ENCODE measurements around the gene AHCYL2. TPM values are rescaled to one million over a fixed set of nuclear protein-coding genes. Genes with fewer than 3 reads are reported as not detected.

Gene AHCYL2
- total RNA-seq, 1 donor from 2014 or later = 19.0 TPM

DNA sequence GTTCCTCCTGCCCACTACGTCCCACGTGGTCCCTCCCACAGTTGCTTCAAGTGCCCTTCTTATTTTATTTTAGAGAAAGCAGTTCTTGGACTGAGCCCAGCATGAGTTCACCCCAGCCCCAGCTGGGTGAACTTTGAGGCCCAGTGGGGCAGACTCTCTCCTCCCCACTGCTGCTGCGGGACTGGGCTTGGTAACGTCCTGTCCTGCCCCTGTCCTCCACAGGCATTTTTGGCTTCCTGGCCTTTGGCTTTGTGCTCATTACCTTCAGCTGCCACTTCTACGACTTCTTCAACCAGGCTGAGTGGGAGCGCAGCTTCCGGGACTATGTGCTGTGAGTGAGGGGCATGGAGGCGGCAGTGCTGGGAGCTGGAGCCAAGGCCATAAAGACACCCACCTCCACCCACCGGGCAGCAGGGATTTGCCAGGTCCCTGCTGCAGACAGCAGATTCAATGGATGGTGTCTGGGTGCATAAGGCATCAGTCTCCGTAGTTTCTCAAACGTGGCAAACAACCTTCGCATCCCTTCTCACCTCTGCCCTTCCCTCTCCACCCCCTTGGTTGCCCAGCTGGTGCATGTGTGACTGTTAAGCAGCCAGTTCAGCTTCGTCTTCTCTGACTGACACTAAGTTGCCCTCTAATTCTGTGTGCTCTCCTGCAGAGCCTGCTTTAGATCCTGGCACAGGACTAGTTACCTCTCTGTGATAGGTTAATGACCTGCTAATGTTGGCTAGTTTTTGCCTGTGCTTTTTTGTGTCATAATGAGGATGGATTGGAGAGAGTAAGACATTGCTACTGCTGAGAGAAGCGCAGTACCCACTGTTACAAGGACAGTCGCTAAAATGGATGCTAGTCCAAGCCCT, 15.5 kb upstream of the AHCYL2 start:
- Mint-ChIP-seq H3K27me3 (ENCODE audit: unreplicated experiment) (no peaks in the 10 kb centered on the region), H3K9me3 (ENCODE audit: unreplicated experiment) (no peaks in the 10 kb centered on the region), H3K27ac (ENCODE audit: unreplicated experiment) (no peak overlapping the region), H3K36me3 (ENCODE audit: unreplicated experiment) (peaks cover 19% of the 10 kb centered on the region), H3K4me3 (ENCODE audit: unreplicated experiment) (no peak overlapping the region), H3K4me1 (ENCODE audit: unreplicated experiment) (peaks cover 3% of the 10 kb centered on the region)
- TF ChIP-seq CTCF (IDR thresholded peaks at IDR 0.05) = no peak
- DNase-seq (ENCODE audit: extremely low spot score, unreplicated experiment) = no peak

DNA sequence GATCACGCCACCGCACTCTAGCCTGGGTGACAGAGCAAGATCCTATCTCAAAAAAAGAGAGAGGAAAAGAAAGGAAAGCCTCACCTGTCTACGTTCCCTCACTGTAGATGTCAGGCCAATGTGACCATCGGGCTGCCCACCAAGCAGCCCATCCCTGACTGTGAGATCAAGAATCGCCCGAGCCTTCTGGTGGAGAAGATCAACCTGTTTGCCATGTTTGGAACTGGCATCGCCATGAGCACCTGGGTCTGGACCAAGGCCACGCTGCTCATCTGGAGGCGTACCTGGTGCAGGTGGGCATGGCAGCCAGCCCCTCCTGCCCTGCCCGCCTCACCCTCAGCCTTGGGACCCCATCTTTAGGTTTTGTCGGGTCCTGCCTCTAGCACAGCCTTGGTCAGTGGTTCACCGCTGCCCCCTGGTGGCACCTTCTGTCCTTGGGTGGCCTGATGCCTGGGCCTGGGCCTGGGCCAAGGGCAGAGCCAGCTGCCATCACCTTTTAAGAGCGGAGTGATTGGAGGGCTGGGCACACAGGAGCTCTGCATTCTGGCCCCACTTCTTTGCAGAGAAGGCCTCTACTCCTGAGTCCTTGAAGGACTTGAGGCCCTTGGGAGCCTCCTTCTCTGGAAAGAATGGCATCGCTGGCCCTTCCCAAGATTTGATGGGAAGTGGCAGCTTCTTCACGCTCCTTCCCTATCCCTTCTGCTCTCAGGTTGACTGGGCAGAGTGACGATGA, 14.4 kb upstream of the AHCYL2 start:
- Mint-ChIP-seq H3K4me3 (ENCODE audit: unreplicated experiment) (no peak overlapping the region), H3K36me3 (ENCODE audit: unreplicated experiment) (peaks cover 19% of the 10 kb centered on the region), H3K4me1 (ENCODE audit: unreplicated experiment) (peaks cover 3% of the 10 kb centered on the region), H3K27ac (ENCODE audit: unreplicated experiment) (no peak overlapping the region), H3K9me3 (ENCODE audit: unreplicated experiment) (no peaks in the 10 kb centered on the region), H3K27me3 (ENCODE audit: unreplicated experiment) (no peaks in the 10 kb centered on the region)
- TF ChIP-seq CTCF (IDR thresholded peaks at IDR 0.05) = peak; percentile 89
- DNase-seq (ENCODE audit: extremely low spot score, unreplicated experiment) = peak; percentile 91

GRCh38 chr7:129210989-129211312, 13.9 kb upstream of the AHCYL2 start:
- H3K36me3 Mint-ChIP-seq (ENCODE audit: unreplicated experiment) = peaks cover 19% of the 10 kb centered on the region
- H3K27ac Mint-ChIP-seq (ENCODE audit: unreplicated experiment) = no peak overlapping the region
- peaks cover 3% of the 10 kb centered on the region for H3K4me1 Mint-ChIP-seq (ENCODE audit: unreplicated experiment)
- H3K4me3 Mint-ChIP-seq (ENCODE audit: unreplicated experiment) = no peak overlapping the region
- TF ChIP-seq CTCF (IDR thresholded peaks at IDR 0.05) = no peak
- DNase-seq (ENCODE audit: extremely low spot score, unreplicated experiment) = no peak
- H3K27me3 Mint-ChIP-seq (ENCODE audit: unreplicated experiment) = no peaks in the 10 kb centered on the region
- no peaks in the 10 kb centered on the region for H3K9me3 Mint-ChIP-seq (ENCODE audit: unreplicated experiment)

GRCh38 chr7:129212126-129212525, 12.7 kb upstream of the AHCYL2 start:
- no peak for TF ChIP-seq CTCF (IDR thresholded peaks at IDR 0.05)
- Mint-ChIP-seq H3K9me3 (ENCODE audit: unreplicated experiment) (no peaks in the 10 kb centered on the region), H3K36me3 (ENCODE audit: unreplicated experiment) (peaks cover 19% of the 10 kb centered on the region), H3K4me3 (ENCODE audit: unreplicated experiment) (no peak overlapping the region), H3K27ac (ENCODE audit: unreplicated experiment) (no peak overlapping the region), H3K4me1 (ENCODE audit: unreplicated experiment) (peaks cover 3% of the 10 kb centered on the region), H3K27me3 (ENCODE audit: unreplicated experiment) (no peaks in the 10 kb centered on the region)
- DNase-seq (ENCODE audit: extremely low spot score, unreplicated experiment) = no peak

GRCh38 chr7:129212596-129212995, 12.2 kb upstream of the AHCYL2 start:
- Mint-ChIP-seq H3K4me1 (ENCODE audit: unreplicated experiment) (peaks cover 3% of the 10 kb centered on the region), H3K27me3 (ENCODE audit: unreplicated experiment) (no peaks in the 10 kb centered on the region), H3K27ac (ENCODE audit: unreplicated experiment) (no peak overlapping the region), H3K36me3 (ENCODE audit: unreplicated experiment) (peaks cover 19% of the 10 kb centered on the region), H3K4me3 (ENCODE audit: unreplicated experiment) (no peak overlapping the region), H3K9me3 (ENCODE audit: unreplicated experiment) (no peaks in the 10 kb centered on the region)
- no peak for DNase-seq (ENCODE audit: extremely low spot score, unreplicated experiment)
- no peak for TF ChIP-seq CTCF (IDR thresholded peaks at IDR 0.05)
